ENCODE results near the gene RNASEH2B. TPM values are rescaled to one million over a fixed set of nuclear protein-coding genes. Genes with fewer than 3 reads are reported as not detected.

RNASEH2B gene
- total RNA-seq, 1 experiment from 2014 or later, result 60.2 TPM

GRCh38 chr13:50993934-50994333 lies 84.3 kb downstream of the RNASEH2B start:
- Histone ChIP-seq H3K9me3 (no peaks in the 10 kb centered on the region), H3K36me3 (ENCODE audit: control insufficient read depth, insufficient read depth, low read length) (no peaks in the 10 kb centered on the region), H3K4me3 (ENCODE audit: low read depth, low read length) (no peak overlapping the region), H3K27me3 (replicated peaks; ENCODE audit: control insufficient read depth, insufficient read depth, low read length) (no peaks in the 10 kb centered on the region), H3K4me1 (peaks cover 53% of the 10 kb centered on the region)
- intact Hi-C loops (cut with micrococcal nuclease; ENCODE audit: unreplicated experiment), result loop anchor here (2.0 kb wide), 2 partner anchors 13 to 41 kb away; no protein-coding TSS in a partner anchor
- TF ChIP-seq, protein P1, sequence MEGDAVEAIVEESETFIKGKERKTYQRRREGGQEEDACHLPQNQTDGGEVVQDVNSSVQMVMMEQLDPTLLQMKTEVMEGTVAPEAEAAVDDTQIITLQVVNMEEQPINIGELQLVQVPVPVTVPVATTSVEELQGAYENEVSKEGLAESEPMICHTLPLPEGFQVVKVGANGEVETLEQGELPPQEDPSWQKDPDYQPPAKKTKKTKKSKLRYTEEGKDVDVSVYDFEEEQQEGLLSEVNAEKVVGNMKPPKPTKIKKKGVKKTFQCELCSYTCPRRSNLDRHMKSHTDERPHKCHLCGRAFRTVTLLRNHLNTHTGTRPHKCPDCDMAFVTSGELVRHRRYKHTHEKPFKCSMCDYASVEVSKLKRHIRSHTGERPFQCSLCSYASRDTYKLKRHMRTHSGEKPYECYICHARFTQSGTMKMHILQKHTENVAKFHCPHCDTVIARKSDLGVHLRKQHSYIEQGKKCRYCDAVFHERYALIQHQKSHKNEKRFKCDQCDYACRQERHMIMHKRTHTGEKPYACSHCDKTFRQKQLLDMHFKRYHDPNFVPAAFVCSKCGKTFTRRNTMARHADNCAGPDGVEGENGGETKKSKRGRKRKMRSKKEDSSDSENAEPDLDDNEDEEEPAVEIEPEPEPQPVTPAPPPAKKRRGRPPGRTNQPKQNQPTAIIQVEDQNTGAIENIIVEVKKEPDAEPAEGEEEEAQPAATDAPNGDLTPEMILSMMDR (IDR thresholded peaks at IDR 0.05; ENCODE audit: insufficient read depth in 1 of 2, low read depth in 1 of 2, low read length in 1 of 2, severe bottlenecking in 1 of 2, unreplicated experiment in 1 of 2), result no peak
- H3K27ac Mint-ChIP-seq (ENCODE audit: unreplicated experiment), result no peak overlapping the region
- ChIA-PET CTCF (interaction anchor here (1.0 to 1.1 kb wide), 2 partner anchors 12 to 50 kb away, joined by 4 to 10 read pairs; no protein-coding TSS in a partner anchor), POLR2A (interaction anchor here (1.9 kb wide), 1 partner anchor 12 kb away, joined by 8 read pairs; no protein-coding TSS in a partner anchor)
- H3K36me3 Mint-ChIP-seq (ENCODE audit: insufficient read depth, unreplicated experiment), result no peaks in the 10 kb centered on the region
- no peaks in the 10 kb centered on the region for H3K4me1 Mint-ChIP-seq (ENCODE audit: low read depth, unreplicated experiment)
- BruUV-seq (replicated peaks), result no TSS peak
- H3K4me3 Mint-ChIP-seq (ENCODE audit: unreplicated experiment), result no peak overlapping the region
- no peak for DNase-seq
- H3K27me3 Mint-ChIP-seq (ENCODE audit: insufficient read depth, unreplicated experiment), result no peaks in the 10 kb centered on the region
- peaks cover 3% of the 10 kb centered on the region for H3K9me3 Mint-ChIP-seq (ENCODE audit: unreplicated experiment)

- H3K27me3 ChIP-seq (replicated peaks; ENCODE audit: control insufficient read depth, insufficient read depth, low read length), result no peaks in the 10 kb centered on the region
- BruUV-seq (replicated peaks), result no TSS peak
- Mint-ChIP-seq H3K36me3 (ENCODE audit: insufficient read depth, unreplicated experiment) (no peaks in the 10 kb centered on the region), H3K4me3 (ENCODE audit: unreplicated experiment) (no peak overlapping the region), H3K27me3 (ENCODE audit: insufficient read depth, unreplicated experiment) (no peaks in the 10 kb centered on the region), H3K4me1 (ENCODE audit: low read depth, unreplicated experiment) (no peaks in the 10 kb centered on the region), H3K9me3 (ENCODE audit: unreplicated experiment) (no peaks in the 10 kb centered on the region), H3K27ac (ENCODE audit: unreplicated experiment) (no peak overlapping the region)
- TF ChIP-seq, protein P1 (IDR thresholded peaks at IDR 0.05; ENCODE audit: insufficient read depth in 1 of 2, low read depth in 1 of 2, low read length in 1 of 2, severe bottlenecking in 1 of 2, unreplicated experiment in 1 of 2), result no peak
- H3K4me3 ChIP-seq (ENCODE audit: low read depth, low read length), result no peak overlapping the region
- ChIA-PET POLR2A (interaction anchor here (1.9 kb wide), 1 partner anchor 11 kb away, joined by 8 read pairs; no protein-coding TSS in a partner anchor), CTCF (no interaction called here)
- H3K36me3 ChIP-seq (ENCODE audit: control insufficient read depth, insufficient read depth, low read length), result no peaks in the 10 kb centered on the region
- no peaks in the 10 kb centered on the region for H3K9me3 ChIP-seq
- DNase-seq, result no peak
- H3K4me1 ChIP-seq, result peaks cover 47% of the 10 kb centered on the region
- intact Hi-C loops (cut with micrococcal nuclease; ENCODE audit: unreplicated experiment), result no loop called here
Measured at GRCh38 chr13:50994651-50995050, 85.1 kb downstream of the RNASEH2B start.

GRCh38 chr13:50995854-50996253 lies 86.3 kb downstream of the RNASEH2B start:
- intact Hi-C loops (cut with micrococcal nuclease; ENCODE audit: unreplicated experiment), result no loop called here
- Mint-ChIP-seq H3K4me1 (ENCODE audit: low read depth, unreplicated experiment) (no peaks in the 10 kb centered on the region), H3K27ac (ENCODE audit: unreplicated experiment) (no peak overlapping the region), H3K9me3 (ENCODE audit: unreplicated experiment) (no peaks in the 10 kb centered on the region), H3K4me3 (ENCODE audit: unreplicated experiment) (no peak overlapping the region), H3K27me3 (ENCODE audit: insufficient read depth, unreplicated experiment) (no peaks in the 10 kb centered on the region), H3K36me3 (ENCODE audit: insufficient read depth, unreplicated experiment) (no peaks in the 10 kb centered on the region)
- Histone ChIP-seq H3K4me3 (ENCODE audit: low read depth, low read length) (no peak overlapping the region), H3K36me3 (ENCODE audit: control insufficient read depth, insufficient read depth, low read length) (no peaks in the 10 kb centered on the region), H3K9me3 (no peaks in the 10 kb centered on the region), H3K4me1 (peaks cover 37% of the 10 kb centered on the region; the same call in 1 of the 2 replicates), H3K27me3 (replicated peaks; ENCODE audit: control insufficient read depth, insufficient read depth, low read length) (no peaks in the 10 kb centered on the region)
- no TSS peak for BruUV-seq (replicated peaks)
- no peak for DNase-seq
- TF ChIP-seq, protein P1 (IDR thresholded peaks at IDR 0.05; ENCODE audit: insufficient read depth in 1 of 2, low read depth in 1 of 2, low read length in 1 of 2, severe bottlenecking in 1 of 2, unreplicated experiment in 1 of 2), result no peak
- POLR2A ChIA-PET, result no interaction called here
- CTCF ChIA-PET, result no interaction called here

All from Caco-2 (cell line).